ENCODE measurements around the gene PPIL4.
A peak's percentile ranks its signal among the peaks of the same experiment; 100 is the strongest.
"Not testable (repeated sequence)": the region's sequence is repeated elsewhere in the genome, so short reads cannot be mapped to it uniquely, and the experiment has no call there.

Gene PPIL4

GRCh38 chr6:149529650-149530049, 16.2 kb downstream of the PPIL4 start:
- no peak for DNase-seq (ENCODE audit: low read depth in 2 of 2)

GRCh38 chr6:149515494-149515893, 30.3 kb downstream of the PPIL4 start:
- no peak for DNase-seq (ENCODE audit: low read depth in 2 of 2)

GRCh38 chr6:149513915-149514314, 31.9 kb downstream of the PPIL4 start:
- DNase-seq (ENCODE audit: low read depth in 2 of 2): no peak

- DNase-seq (ENCODE audit: low read depth in 2 of 2): no peak
These were observed 34.9 kb downstream of the PPIL4 start for GRCh38 chr6:149510793-149511512.

- DNase-seq (ENCODE audit: low read depth in 2 of 2): no peak
These were observed 37.4 kb downstream of the PPIL4 start for GRCh38 chr6:149508485-149508884.

GRCh38 chr6:149503872-149504271, 42.0 kb downstream of the PPIL4 start:
- no peak for DNase-seq (ENCODE audit: low read depth in 2 of 2)

- no peak for DNase-seq (ENCODE audit: low read depth in 2 of 2)
These were observed 42.6 kb downstream of the PPIL4 start for GRCh38 chr6:149503276-149503675.

- no peak for DNase-seq (ENCODE audit: low read depth in 2 of 2)
These were observed 44.1 kb downstream of the PPIL4 start for GRCh38 chr6:149501768-149502167.

- no peak for DNase-seq (ENCODE audit: low read depth in 2 of 2)
These were observed 44.6 kb downstream of the PPIL4 start for GRCh38 chr6:149501201-149501600.

- no peak for DNase-seq (ENCODE audit: low read depth in 2 of 2)
These were observed 45.7 kb downstream of the PPIL4 start for GRCh38 chr6:149500096-149500495.

- DNase-seq (ENCODE audit: low read depth in 2 of 2): no peak
These were observed 46.8 kb downstream of the PPIL4 start for GRCh38 chr6:149499066-149499465.

- DNase-seq (ENCODE audit: low read depth in 2 of 2): no peak
These were observed 48.5 kb downstream of the PPIL4 start for GRCh38 chr6:149497365-149497764.

GRCh38 chr6:149496597-149496996, 49.2 kb downstream of the PPIL4 start:
- not testable (repeated sequence) for DNase-seq (ENCODE audit: low read depth in 2 of 2)

GRCh38 chr6:149495349-149496016, 50.4 kb downstream of the PPIL4 start:
- DNase-seq (ENCODE audit: low read depth in 2 of 2): not testable (repeated sequence)

GRCh38 chr6:149494810-149495209, 51.0 kb downstream of the PPIL4 start:
- DNase-seq (ENCODE audit: low read depth in 2 of 2): not testable (repeated sequence)

GRCh38 chr6:149493761-149494320, 52.0 kb downstream of the PPIL4 start:
- no peak for DNase-seq (ENCODE audit: low read depth in 2 of 2)

- DNase-seq (ENCODE audit: low read depth in 2 of 2): no peak
These were observed 53.0 kb downstream of the PPIL4 start for GRCh38 chr6:149492798-149493343.

- DNase-seq (ENCODE audit: low read depth in 2 of 2): no peak
These were observed 55.9 kb downstream of the PPIL4 start for GRCh38 chr6:149489967-149490366.

- peak in 1 of 2 donors; percentile 25 for DNase-seq (ENCODE audit: low read depth in 2 of 2)
These were observed 57.0 kb downstream of the PPIL4 start for GRCh38 chr6:149488815-149489214.

- DNase-seq (ENCODE audit: low read depth in 2 of 2): no peak
These were observed 58.5 kb downstream of the PPIL4 start for GRCh38 chr6:149487316-149487715.

GRCh38 chr6:149484733-149485700, 60.8 kb downstream of the PPIL4 start, which contains the start of gene ZC3H12D:
Gene ZC3H12D (minus strand): TSS chr6:149485014. CDS start chr6:149474543, 10,471 bp downstream.
- DNase-seq (ENCODE audit: low read depth in 2 of 2): peak; percentile 57 to 58
